H9 (cell line): ENCODE results near the gene SEMA5A. TPM values are rescaled to one million over a fixed set of nuclear protein-coding genes. Genes with fewer than 3 reads are reported as not detected.

Source experiments
- DNase-seq: peaks from one replicate; pipeline ENCODE4 v3.0.0-alpha.2; 2017
- H2AFZ ChIP-seq: one replicate; pipeline ENCODE4 v1.6.1; 2013; ENCODE audit warnings: mild to moderate bottlenecking, low read length, control low read depth, moderate library complexity
- H2AK5ac ChIP-seq: 2 replicates; pipeline ENCODE4 v1.6.1; 2013; ENCODE audit warnings: low read length, control low read depth, mixed read lengths; ENCODE audit not compliant: insufficient read length
- H2BK120ac ChIP-seq: one replicate; pipeline ENCODE4 v1.6.1; 2013; ENCODE audit warnings: low read depth, mild to moderate bottlenecking, low read length, control low read depth, inconsistent platforms; ENCODE audit not compliant: poor library complexity, severe bottlenecking
- H2BK12ac ChIP-seq: 2 replicates; pipeline ENCODE4 v1.6.1; 2013; ENCODE audit warnings: low read length, control low read depth, mixed read lengths, low read depth; ENCODE audit not compliant: insufficient read length
- H2BK15ac ChIP-seq: 2 replicates; pipeline ENCODE4 v1.6.1; 2013; ENCODE audit warnings: low read depth, low read length, control low read depth
- H2BK20ac ChIP-seq: one replicate; pipeline ENCODE4 v1.6.1; 2013; ENCODE audit warnings: low read depth, mild to moderate bottlenecking, low read length, control low read depth, inconsistent platforms; ENCODE audit not compliant: poor library complexity, severe bottlenecking
- H2BK5ac ChIP-seq: 2 replicates; pipeline ENCODE4 v1.6.1; 2013; ENCODE audit warnings: low read length, control low read depth, mixed read lengths; ENCODE audit not compliant: insufficient read length
- H3K14ac ChIP-seq: 2 replicates; pipeline ENCODE4 v1.6.1; 2013; ENCODE audit warnings: low read length, control low read depth; ENCODE audit not compliant: insufficient read depth
- H3K18ac ChIP-seq: 2 replicates; pipeline ENCODE4 v1.6.1; 2013; ENCODE audit warnings: low read depth, mild to moderate bottlenecking, mixed read lengths, low read length, control low read depth; ENCODE audit not compliant: insufficient read length
- H3K23ac ChIP-seq: 2 replicates; pipeline ENCODE4 v1.6.1; 2013; ENCODE audit warnings: low read length, control low read depth, mixed read lengths, low read depth; ENCODE audit not compliant: insufficient read length
- H3K23me2 ChIP-seq: 2 replicates; pipeline ENCODE4 v1.6.1; 2013; ENCODE audit warnings: low read depth, mild to moderate bottlenecking, mixed read lengths, low read length, control low read depth; ENCODE audit not compliant: insufficient read length, poor library complexity, severe bottlenecking
- H3K27ac ChIP-seq: 2 replicates; pipeline ENCODE4 v1.5.1; 2013; ENCODE audit warnings: low read length, control low read depth, mixed read lengths, low read depth; ENCODE audit not compliant: insufficient read length
- H3K27me3 ChIP-seq: 2 replicates; pipeline ENCODE4 v1.6.1; 2013; ENCODE audit warnings: low read length, control low read depth, inconsistent platforms; ENCODE audit not compliant: insufficient read depth
- H3K4ac ChIP-seq: 2 replicates; pipeline ENCODE4 v1.6.1; 2013; ENCODE audit warnings: low read depth, mild to moderate bottlenecking, control low read depth, inconsistent platforms, low read length, moderate library complexity
- H3K4me1 ChIP-seq: 2 replicates; pipeline ENCODE4 v1.6.1; 2013; ENCODE audit warnings: low read length, control low read depth, inconsistent platforms; ENCODE audit not compliant: insufficient read depth
- H3K4me2 ChIP-seq: 2 replicates; pipeline ENCODE4 v1.6.1; 2013; ENCODE audit warnings: low read length, control low read depth, mixed read lengths; ENCODE audit not compliant: insufficient read length, insufficient read depth
- H3K56ac ChIP-seq: 2 replicates; pipeline ENCODE4 v1.6.1; 2013; ENCODE audit warnings: low read depth, mild to moderate bottlenecking, mixed read lengths, low read length, control low read depth; ENCODE audit not compliant: insufficient read length
- H3K79me1 ChIP-seq: 2 replicates; pipeline ENCODE4 v1.6.1; 2013; ENCODE audit warnings: low read depth, mild to moderate bottlenecking, moderate library complexity, low read length, control low read depth, inconsistent platforms; ENCODE audit not compliant: insufficient read depth, poor library complexity, severe bottlenecking
- H3K79me2 ChIP-seq: 2 replicates; pipeline ENCODE4 v1.6.1; 2013; ENCODE audit warnings: low read length, control low read depth, inconsistent platforms; ENCODE audit not compliant: insufficient read depth
- H3K9ac ChIP-seq: 2 replicates; pipeline ENCODE4 v1.6.1; 2013; ENCODE audit warnings: low read length, control low read depth, mixed read lengths; ENCODE audit not compliant: insufficient read length; ENCODE audit errors: extremely low read depth
- H3K9me3 ChIP-seq: one replicate; pipeline ENCODE4 v1.6.1; 2013; ENCODE audit warnings: low read depth, low read length, inconsistent platforms; ENCODE audit not compliant: control insufficient read depth
- H3T11ph ChIP-seq: one replicate; pipeline ENCODE4 v1.6.1; 2013; ENCODE audit warnings: mild to moderate bottlenecking, low read length, control low read depth, inconsistent platforms
- H4K20me1 ChIP-seq: one replicate; pipeline ENCODE4 v1.6.1; 2013; ENCODE audit not compliant: control insufficient read depth, insufficient read length, insufficient read depth
- H4K5ac ChIP-seq: 2 replicates; pipeline ENCODE4 v1.6.1; 2013; ENCODE audit warnings: low read depth, mild to moderate bottlenecking, mixed read lengths, low read length, control low read depth; ENCODE audit not compliant: insufficient read length
- H4K8ac ChIP-seq: replicated peaks from 2 replicates; pipeline ENCODE4 v1.6.1; 2013; ENCODE audit warnings: low read length, control low read depth, mixed read lengths, low read depth; ENCODE audit not compliant: insufficient read length
- H4K91ac ChIP-seq: 2 replicates; pipeline ENCODE4 v1.6.1; 2013; ENCODE audit warnings: low read depth, mild to moderate bottlenecking, moderate library complexity, mixed read lengths, low read length, control low read depth; ENCODE audit not compliant: insufficient read length
- H3K27ac Mint-ChIP-seq, 3 experiments: 2 replicates in 2 of 3; 3 replicates in 1 of 3; pipeline ENCODE4 v1.8.0; 2020 to 2021; ENCODE audit warnings: mixed read lengths in 3 of 3, mild to moderate bottlenecking in 1 of 3, moderate library complexity in 1 of 3
- H3K27me3 Mint-ChIP-seq: 2 replicates; pipeline ENCODE4 v1.8.0; 2021; ENCODE audit warnings: low read depth, mild to moderate bottlenecking, moderate library complexity, mixed read lengths
- H3K36me3 Mint-ChIP-seq, 3 experiments: 2 replicates in 2 of 3; 3 replicates in 1 of 3; pipeline ENCODE4 v1.8.0; 2020 to 2021; ENCODE audit warnings: low read depth in 3 of 3, mixed read lengths in 3 of 3; ENCODE audit not compliant: insufficient read depth in 1 of 3
- H3K4me1 Mint-ChIP-seq, 2 experiments: 2 replicates each; pipeline ENCODE4 v1.8.0; 2020; ENCODE audit warnings: mixed read lengths in 2 of 2
- H3K4me3 Mint-ChIP-seq, 2 experiments: 2 replicates in 1 of 2; 3 replicates in 1 of 2; pipeline ENCODE4 v1.8.0; 2020 to 2021; ENCODE audit warnings: mild to moderate bottlenecking in 2 of 2, mixed read lengths in 2 of 2, moderate library complexity in 1 of 2
- H3K9me3 Mint-ChIP-seq, 2 experiments: 2 replicates in 1 of 2; 3 replicates in 1 of 2; pipeline ENCODE4 v1.8.0; 2020; ENCODE audit warnings: mild to moderate bottlenecking in 2 of 2, mixed read lengths in 2 of 2, moderate library complexity in 1 of 2
- WGBS: extraction: QIAGEN DNeasy Blood & Tissue Kit; methylation state at CpG from one replicate; pipeline ENCODE4 v1.1.7; 2013; ENCODE audit warnings: missing lambda C conversion rate, low lambda C conversion rate, mixed read lengths; ENCODE audit not compliant: insufficient read length; ENCODE audit errors: extremely low coverage; 5-methylcytosine and 5-hydroxymethylcytosine counted together
- total RNA-seq: library from RNA; stranded (reverse); gene quantifications from 2 replicates; pipeline ENCODE4 v1.2.1, GENCODE V29; 2021
- TF ChIP-seq, protein P1 (sequence below): fragments of 200-600 bp; sonication (generic); conservative IDR thresholded peaks from 3 replicates; pipeline ENCODE4 v1.8.0; 2021; ENCODE audit warnings: antibody characterized with exemption, mild to moderate bottlenecking

Gene SEMA5A
- total RNA-seq, 1 experiment from 2014 or later: 4.3 TPM

- Histone ChIP-seq H3K9me3 (no peaks in the 10 kb centered on the region), H3K27ac (no peak overlapping the region), H2BK5ac (no peak overlapping the region), H3K18ac (no peak overlapping the region), H3K4me2 (no peak overlapping the region), H2BK12ac (no peak overlapping the region), H3K4ac (no peak overlapping the region), H4K5ac (no peak overlapping the region), H3K56ac (no peak overlapping the region), H3T11ph (no peak overlapping the region), H3K23me2 (no peaks in the 10 kb centered on the region), H3K79me2 (no peaks in the 10 kb centered on the region), H3K23ac (no peak overlapping the region), H2BK15ac (no peak overlapping the region), H4K20me1 (no peaks in the 10 kb centered on the region), H2AK5ac (no peak overlapping the region), H3K14ac (no peak overlapping the region), H3K4me1 (no peaks in the 10 kb centered on the region), H3K79me1 (no peaks in the 10 kb centered on the region), H4K8ac (no peak overlapping the region), H2AFZ (no peak overlapping the region), H3K9ac (no peak overlapping the region), H3K27me3 (no peaks in the 10 kb centered on the region), H2BK120ac (no peak overlapping the region), H4K91ac (no peak overlapping the region), H2BK20ac (no peak overlapping the region)
- TF ChIP-seq, protein P1, sequence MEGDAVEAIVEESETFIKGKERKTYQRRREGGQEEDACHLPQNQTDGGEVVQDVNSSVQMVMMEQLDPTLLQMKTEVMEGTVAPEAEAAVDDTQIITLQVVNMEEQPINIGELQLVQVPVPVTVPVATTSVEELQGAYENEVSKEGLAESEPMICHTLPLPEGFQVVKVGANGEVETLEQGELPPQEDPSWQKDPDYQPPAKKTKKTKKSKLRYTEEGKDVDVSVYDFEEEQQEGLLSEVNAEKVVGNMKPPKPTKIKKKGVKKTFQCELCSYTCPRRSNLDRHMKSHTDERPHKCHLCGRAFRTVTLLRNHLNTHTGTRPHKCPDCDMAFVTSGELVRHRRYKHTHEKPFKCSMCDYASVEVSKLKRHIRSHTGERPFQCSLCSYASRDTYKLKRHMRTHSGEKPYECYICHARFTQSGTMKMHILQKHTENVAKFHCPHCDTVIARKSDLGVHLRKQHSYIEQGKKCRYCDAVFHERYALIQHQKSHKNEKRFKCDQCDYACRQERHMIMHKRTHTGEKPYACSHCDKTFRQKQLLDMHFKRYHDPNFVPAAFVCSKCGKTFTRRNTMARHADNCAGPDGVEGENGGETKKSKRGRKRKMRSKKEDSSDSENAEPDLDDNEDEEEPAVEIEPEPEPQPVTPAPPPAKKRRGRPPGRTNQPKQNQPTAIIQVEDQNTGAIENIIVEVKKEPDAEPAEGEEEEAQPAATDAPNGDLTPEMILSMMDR: no peak
- H3K27me3 Mint-ChIP-seq: no peaks in the 10 kb centered on the region
- no peak for DNase-seq
- peaks cover 3 to 9% (median 3%) of the 10 kb centered on the region in 3 experiments; a peak in 4 of 7 replicates for H3K36me3 Mint-ChIP-seq
- WGBS: no CpG with 5 or more reads among the region's 5 CpGs
- no peak overlapping the region for H3K4me3 Mint-ChIP-seq
- peaks cover 0 to 5% of the 10 kb centered on the region in 2 experiments; a peak in 2 of 5 replicates for H3K9me3 Mint-ChIP-seq
- no peaks in the 10 kb centered on the region for H3K4me1 Mint-ChIP-seq
- H3K27ac Mint-ChIP-seq: no peak overlapping the region
Observed at GRCh38 chr5:9419794-9420193, 126.1 kb downstream of the SEMA5A start.
